ENCODE results near the gene PLEKHA6. TPM values are rescaled to one million over a fixed set of nuclear protein-coding genes. Genes with fewer than 3 reads are reported as not detected.

Gene PLEKHA6
- total and polyA plus RNA-seq, 2 donors (not counting 1 experiment from before 2014, with no cell fraction given) = 0.31 to 0.47 TPM

- H3K79me2 ChIP-seq (ENCODE audit: control insufficient read depth, insufficient read depth, low read length) = no peaks in the 10 kb centered on the region
- no peak overlapping the region for H3K4me3 Mint-ChIP-seq
- H3K27ac Mint-ChIP-seq = no peak overlapping the region
- H3K27me3 Mint-ChIP-seq = peaks cover 17% of the 10 kb centered on the region
- intact Hi-C loops (cut with micrococcal nuclease) = no loop called here
- POLR2A ChIA-PET = no interaction called here
- no peaks in the 10 kb centered on the region for H4K20me1 ChIP-seq (ENCODE audit: control insufficient read depth, insufficient read depth, low read length, poor library complexity, severe bottlenecking)
- DNase-seq (no peak), ATAC-seq (ENCODE audit: low read depth) (no peak)
- no peaks in the 10 kb centered on the region for H3K9me3 ChIP-seq (ENCODE audit: control extremely low read depth in 1 of 3, control insufficient read depth in 2 of 3, insufficient read depth in 1 of 3, low read length in 2 of 3)
- WGBS (ENCODE audit: insufficient coverage) = 25% methylated on average over 14 of the region's 20 CpGs
- CTCF ChIA-PET = no interaction called here
- H3K4me3 ChIP-seq (ENCODE audit: control extremely low read depth in 1 of 5, extremely low read depth in 1 of 5, insufficient read depth in 1 of 5, low read depth in 2 of 5, low read length in 4 of 5) = no peak overlapping the region
- no peaks in the 10 kb centered on the region for H3K4me1 ChIP-seq (ENCODE audit: control insufficient read depth in 2 of 2, insufficient read depth in 2 of 2, low read length in 2 of 2)
- H3K9me3 Mint-ChIP-seq (ENCODE audit: insufficient read depth) = no peaks in the 10 kb centered on the region
- H3K27me3 ChIP-seq (replicated peaks in 1 of 4; ENCODE audit: control extremely low read depth in 1 of 4, control insufficient read depth in 3 of 4, insufficient read depth in 4 of 4, low read length in 3 of 4) = peaks cover 0 to 9% (median 0%) of the 10 kb centered on the region in 4 experiments
- no peak overlapping the region for H2AFZ ChIP-seq (ENCODE audit: insufficient read depth, low read depth, low read length, poor library complexity, severe bottlenecking)
- no peak overlapping the region for H3K4me2 ChIP-seq (replicated peaks; ENCODE audit: low read depth, low read length, poor library complexity, severe bottlenecking)
- no peak for TF ChIP-seq EZH2 (IDR thresholded peaks at IDR 0.05; ENCODE audit: borderline replicate concordance, insufficient read depth, low read depth, low read length, poor library complexity, severe bottlenecking)
- no peak for TF ChIP-seq CTCF (IDR thresholded peaks at IDR 0.05)
- no peak overlapping the region for H3K9ac ChIP-seq (ENCODE audit: low read length)
- no peak overlapping the region for H3K27ac ChIP-seq (ENCODE audit: low read length in 2 of 2)
- no peaks in the 10 kb centered on the region for H3K4me1 Mint-ChIP-seq
- no peaks in the 10 kb centered on the region for H3K36me3 ChIP-seq (replicated peaks in 1 of 2; ENCODE audit: control extremely low read depth in 1 of 2, control insufficient read depth in 1 of 2, extremely low read depth in 1 of 2, insufficient read depth in 2 of 2, low read length in 1 of 2)
Observed at GRCh38 chr1:204350857-204351573, 8.7 kb downstream of the PLEKHA6 start.

GRCh38 chr1:204350312-204350711 lies 9.4 kb downstream of the PLEKHA6 start:
- no peaks in the 10 kb centered on the region for H3K79me2 ChIP-seq (ENCODE audit: control insufficient read depth, insufficient read depth, low read length)
- no peaks in the 10 kb centered on the region for H3K4me1 ChIP-seq (ENCODE audit: control insufficient read depth in 2 of 2, insufficient read depth in 2 of 2, low read length in 2 of 2)
- no CpG with 5 or more reads among the region's 6 CpGs for WGBS (ENCODE audit: insufficient coverage)
- peaks cover 0 to 9% (median 0%) of the 10 kb centered on the region in 4 experiments for H3K27me3 ChIP-seq (replicated peaks in 1 of 4; ENCODE audit: control extremely low read depth in 1 of 4, control insufficient read depth in 3 of 4, insufficient read depth in 4 of 4, low read length in 3 of 4)
- ATAC-seq (ENCODE audit: low read depth) (no peak), DNase-seq (no peak)
- H2AFZ ChIP-seq (ENCODE audit: insufficient read depth, low read depth, low read length, poor library complexity, severe bottlenecking) = no peak overlapping the region
- no peak overlapping the region for H3K9ac ChIP-seq (ENCODE audit: low read length)
- Mint-ChIP-seq H3K4me1 (no peaks in the 10 kb centered on the region), H3K9me3 (ENCODE audit: insufficient read depth) (no peaks in the 10 kb centered on the region), H3K27ac (no peak overlapping the region), H3K27me3 (peaks cover 22% of the 10 kb centered on the region), H3K4me3 (no peak overlapping the region)
- no peak overlapping the region for H3K4me3 ChIP-seq (ENCODE audit: control extremely low read depth in 1 of 5, extremely low read depth in 1 of 5, insufficient read depth in 1 of 5, low read depth in 2 of 5, low read length in 4 of 5)
- ChIA-PET POLR2A (no interaction called here), CTCF (no interaction called here)
- TF ChIP-seq CTCF (IDR thresholded peaks at IDR 0.05) (no peak), EZH2 (IDR thresholded peaks at IDR 0.05; ENCODE audit: borderline replicate concordance, insufficient read depth, low read depth, low read length, poor library complexity, severe bottlenecking) (no peak)
- H3K9me3 ChIP-seq (ENCODE audit: control extremely low read depth in 1 of 3, control insufficient read depth in 2 of 3, insufficient read depth in 1 of 3, low read length in 2 of 3) = no peaks in the 10 kb centered on the region
- H4K20me1 ChIP-seq (ENCODE audit: control insufficient read depth, insufficient read depth, low read length, poor library complexity, severe bottlenecking) = no peaks in the 10 kb centered on the region
- no peak overlapping the region for H3K27ac ChIP-seq (ENCODE audit: low read length in 2 of 2)
- intact Hi-C loops (cut with micrococcal nuclease) = no loop called here
- H3K36me3 ChIP-seq (replicated peaks in 1 of 2; ENCODE audit: control extremely low read depth in 1 of 2, control insufficient read depth in 1 of 2, extremely low read depth in 1 of 2, insufficient read depth in 2 of 2, low read length in 1 of 2) = no peaks in the 10 kb centered on the region
- no peak overlapping the region for H3K4me2 ChIP-seq (replicated peaks; ENCODE audit: low read depth, low read length, poor library complexity, severe bottlenecking)
